OCI-LY3 (cell line): Measurements from ENCODE around the gene GALNTL6.

ENCODE experiments used
- H2AFZ ChIP-seq: fragments of 200-600, 300-600 bp; shearing (Covaris generic); 2 replicates; pipeline ENCODE4 v1.6.0; 2014; ENCODE audit warnings: antibody characterized with exemption, low read depth, low read length
- H3K27ac ChIP-seq: fragments of 200-600, 300-600 bp; sonication (generic); 2 replicates; pipeline ENCODE4 v1.5.1; 2014; ENCODE audit warnings: mild to moderate bottlenecking, low read length, moderate library complexity, mixed read lengths
- H3K27me3 ChIP-seq: fragments of 200-600, 300-600 bp; sonication (generic); 2 replicates; pipeline ENCODE4 v1.6.1; 2014; ENCODE audit warnings: low read depth, low read length, mixed read lengths
- H3K36me3 ChIP-seq: fragments of 200-600, 300-600 bp; sonication (generic); replicated peaks from 2 replicates; pipeline ENCODE3; 2014; ENCODE audit warnings: low read depth, low read length, mixed read lengths
- H3K4me1 ChIP-seq: fragments of 300-600, 200-600 bp; sonication (generic); 2 replicates; pipeline ENCODE4 v1.6.1; 2014; ENCODE audit warnings: low read length, mixed read lengths
- H3K4me2 ChIP-seq: fragments of 200-600, 300-600 bp; sonication (generic); 2 replicates; pipeline ENCODE4 v1.6.1; 2014; ENCODE audit warnings: low read length, mixed read lengths
- H3K4me3 ChIP-seq: fragments of 300-600, 200-600 bp; sonication (generic); 2 replicates; pipeline ENCODE4 v1.5.1; 2014; ENCODE audit warnings: antibody characterized with exemption, mild to moderate bottlenecking, low read length, moderate library complexity
- H3K79me2 ChIP-seq: fragments of 300-600, 200-600 bp; shearing (Covaris generic); 2 replicates; pipeline ENCODE4 v1.6.1; 2014; ENCODE audit warnings: mild to moderate bottlenecking, low read length, mixed read lengths
- H3K9ac ChIP-seq: fragments of 300-600, 200-600 bp; shearing (Covaris generic); 2 replicates; pipeline ENCODE4 v1.6.0; 2014; ENCODE audit warnings: mild to moderate bottlenecking, low read length, moderate library complexity
- H3K9me3 ChIP-seq: fragments of 200-600, 300-600 bp; shearing (Covaris generic); 2 replicates; pipeline ENCODE4 v1.6.1; 2014; ENCODE audit warnings: low read length, mixed read lengths; ENCODE audit not compliant: insufficient read depth
- H4K20me1 ChIP-seq: fragments of 200-600, 300-600 bp; sonication (generic); 2 replicates; pipeline ENCODE4 v1.6.1; 2016; ENCODE audit warnings: low read length, mixed read lengths; ENCODE audit not compliant: insufficient read depth
- EZH2phosphoT487 ChIP-seq: fragments of 200-600 bp; shearing (Covaris generic); IDR thresholded peaks from 2 replicates; pipeline ENCODE4 v1.6.1; 2018; ENCODE audit warnings: antibody characterized with exemption, mixed run types, low read depth
- TF ChIP-seq, protein P1 (sequence below): fragments of 200-600, 300-600 bp; sonication (generic); IDR thresholded peaks from 2 replicates; pipeline ENCODE4 v1.5.1; 2014; ENCODE audit warnings: antibody characterized with exemption, low read length, low read depth

The GALNTL6 gene

GRCh38 chr4:172011196-172011595 is 198.0 kb downstream of the GALNTL6 start:
- Histone ChIP-seq H3K36me3 (no peaks in the 10 kb centered on the region), H2AFZ (no peak overlapping the region), H3K9ac (no peak overlapping the region), H3K4me3 (no peak overlapping the region), H3K27me3 (no peaks in the 10 kb centered on the region), H3K79me2 (no peaks in the 10 kb centered on the region), H3K4me1 (no peaks in the 10 kb centered on the region), H3K27ac (no peak overlapping the region), H3K9me3 (no peaks in the 10 kb centered on the region), H3K4me2 (no peak overlapping the region), H4K20me1 (no peaks in the 10 kb centered on the region)
- TF ChIP-seq EZH2phosphoT487: no peak
- TF ChIP-seq, protein P1, sequence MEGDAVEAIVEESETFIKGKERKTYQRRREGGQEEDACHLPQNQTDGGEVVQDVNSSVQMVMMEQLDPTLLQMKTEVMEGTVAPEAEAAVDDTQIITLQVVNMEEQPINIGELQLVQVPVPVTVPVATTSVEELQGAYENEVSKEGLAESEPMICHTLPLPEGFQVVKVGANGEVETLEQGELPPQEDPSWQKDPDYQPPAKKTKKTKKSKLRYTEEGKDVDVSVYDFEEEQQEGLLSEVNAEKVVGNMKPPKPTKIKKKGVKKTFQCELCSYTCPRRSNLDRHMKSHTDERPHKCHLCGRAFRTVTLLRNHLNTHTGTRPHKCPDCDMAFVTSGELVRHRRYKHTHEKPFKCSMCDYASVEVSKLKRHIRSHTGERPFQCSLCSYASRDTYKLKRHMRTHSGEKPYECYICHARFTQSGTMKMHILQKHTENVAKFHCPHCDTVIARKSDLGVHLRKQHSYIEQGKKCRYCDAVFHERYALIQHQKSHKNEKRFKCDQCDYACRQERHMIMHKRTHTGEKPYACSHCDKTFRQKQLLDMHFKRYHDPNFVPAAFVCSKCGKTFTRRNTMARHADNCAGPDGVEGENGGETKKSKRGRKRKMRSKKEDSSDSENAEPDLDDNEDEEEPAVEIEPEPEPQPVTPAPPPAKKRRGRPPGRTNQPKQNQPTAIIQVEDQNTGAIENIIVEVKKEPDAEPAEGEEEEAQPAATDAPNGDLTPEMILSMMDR: no peak

- Histone ChIP-seq H3K9me3 (no peaks in the 10 kb centered on the region), H3K27me3 (no peaks in the 10 kb centered on the region), H3K4me2 (no peak overlapping the region), H3K36me3 (no peaks in the 10 kb centered on the region), H3K79me2 (no peaks in the 10 kb centered on the region), H2AFZ (no peak overlapping the region), H3K9ac (no peak overlapping the region), H3K27ac (no peak overlapping the region), H4K20me1 (no peaks in the 10 kb centered on the region), H3K4me3 (no peak overlapping the region), H3K4me1 (no peaks in the 10 kb centered on the region)
- no peak for TF ChIP-seq EZH2phosphoT487
- TF ChIP-seq, protein P1: no peak
These were observed 205.2 kb downstream of the GALNTL6 start for GRCh38 chr4:172018358-172018757.

DNA sequence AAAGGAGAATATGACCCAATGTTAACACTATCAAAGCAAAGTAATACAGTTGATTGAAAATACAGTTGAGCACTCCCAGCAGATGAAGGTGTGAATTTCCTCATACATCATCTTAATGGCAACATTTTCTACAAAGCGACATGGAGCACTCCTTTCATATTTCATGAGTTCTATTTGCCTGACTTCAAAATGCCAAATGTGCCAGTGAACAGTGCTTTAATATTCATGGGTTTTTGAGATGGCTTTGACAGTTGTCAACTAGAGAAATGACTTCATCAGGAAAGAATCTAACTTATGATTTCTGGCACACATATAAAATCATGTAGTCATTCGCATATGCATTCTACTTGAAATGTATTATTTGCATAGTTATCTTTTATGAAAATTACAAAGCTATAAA is 222.4 kb downstream of the GALNTL6 start:
- Histone ChIP-seq H3K9ac (no peak overlapping the region), H2AFZ (no peak overlapping the region), H3K4me2 (no peak overlapping the region), H3K79me2 (no peaks in the 10 kb centered on the region), H3K27me3 (no peaks in the 10 kb centered on the region), H3K27ac (no peak overlapping the region), H3K4me3 (no peak overlapping the region), H3K4me1 (no peaks in the 10 kb centered on the region), H3K36me3 (no peaks in the 10 kb centered on the region), H3K9me3 (no peaks in the 10 kb centered on the region), H4K20me1 (no peaks in the 10 kb centered on the region)
- no peak for TF ChIP-seq EZH2phosphoT487
- TF ChIP-seq, protein P1: no peak

DNA sequence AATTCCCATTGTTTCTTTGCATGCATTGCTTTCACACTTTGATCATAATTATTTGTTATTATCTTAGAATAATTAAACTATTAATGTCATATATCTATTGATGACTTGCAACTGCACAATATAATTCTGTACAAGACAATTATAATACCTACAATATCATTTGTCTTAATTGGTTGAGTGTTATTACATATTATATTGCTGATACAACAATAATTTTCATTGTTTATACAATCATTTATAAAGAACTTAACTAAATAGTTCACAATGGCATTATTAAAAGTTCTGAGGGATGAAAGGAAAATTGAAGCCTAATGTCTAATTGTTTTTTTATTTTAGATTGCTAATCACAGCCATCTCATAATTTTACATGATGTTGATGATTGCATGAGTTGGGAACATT is 227.6 kb downstream of the GALNTL6 start:
- no peaks in the 10 kb centered on the region for H3K79me2 ChIP-seq
- no peak overlapping the region for H3K27ac ChIP-seq
- H3K27me3 ChIP-seq: no peaks in the 10 kb centered on the region
- H3K9ac ChIP-seq: no peak overlapping the region
- no peak overlapping the region for H3K4me3 ChIP-seq
- H3K36me3 ChIP-seq: no peaks in the 10 kb centered on the region
- no peaks in the 10 kb centered on the region for H3K9me3 ChIP-seq
- no peaks in the 10 kb centered on the region for H4K20me1 ChIP-seq
- TF ChIP-seq, protein P1: no peak
- no peak for TF ChIP-seq EZH2phosphoT487
- H3K4me2 ChIP-seq: no peak overlapping the region
- H2AFZ ChIP-seq: no peak overlapping the region
- H3K4me1 ChIP-seq: no peaks in the 10 kb centered on the region
